ENCODE measurements around the gene MAP3K2. TPM values are rescaled to one million over a fixed set of nuclear protein-coding genes. Genes with fewer than 3 reads are reported as not detected.

Gene MAP3K2
- total RNA-seq, 1 experiment from 2014 or later, result 54.6 TPM

DNA sequence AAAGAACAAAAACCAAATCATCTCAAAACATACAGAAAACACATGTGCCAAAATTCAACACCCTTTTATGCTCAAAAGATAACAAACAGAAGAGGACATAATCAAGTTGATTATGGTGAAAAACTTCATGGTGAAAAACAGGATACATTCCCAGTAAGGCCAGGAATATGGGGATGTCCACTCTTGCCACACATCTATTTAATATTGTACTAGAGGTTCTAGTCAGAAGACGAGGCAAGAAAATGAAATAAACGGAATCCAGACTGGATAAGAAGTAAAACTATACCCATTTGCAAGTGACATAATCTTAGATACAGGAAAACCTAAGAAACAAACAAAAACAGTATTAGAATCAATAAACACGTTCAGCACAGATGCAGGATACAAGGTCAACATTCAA is 40.8 kb downstream of the MAP3K2 start:
- Histone ChIP-seq H4K20me1 (ENCODE audit: low read length) (peaks cover 4% of the 10 kb centered on the region; the same call in 1 of the 2 replicates), H3K4me2 (ENCODE audit: low read length) (no peak overlapping the region), H3K36me3 (ENCODE audit: low read depth, low read length) (peaks cover 6% of the 10 kb centered on the region), H3K9ac (ENCODE audit: low read length) (no peak overlapping the region), H3K79me2 (ENCODE audit: low read length) (peaks cover 87% of the 10 kb centered on the region), H3K27me3 (ENCODE audit: low read length) (no peaks in the 10 kb centered on the region), H2AFZ (ENCODE audit: low read length) (no peak overlapping the region), H3K4me1 (ENCODE audit: insufficient read depth, low read length) (no peaks in the 10 kb centered on the region), H3K4me3 (ENCODE audit: low read length) (no peak overlapping the region), H3K27ac (ENCODE audit: low read length) (no peak overlapping the region), H3K9me2 (replicated peaks; ENCODE audit: low read length) (no peaks in the 10 kb centered on the region), H3K9me3 (ENCODE audit: low read length) (no peaks in the 10 kb centered on the region), H3F3A (ENCODE audit: low read length, unreplicated experiment) (no peaks in the 10 kb centered on the region)
- POLR2A ChIA-PET (ENCODE audit: unreplicated experiment), result interaction anchor here (0.7 kb wide), 1 partner anchor 180 kb away, joined by 4 read pairs; no protein-coding TSS in a partner anchor
- intact Hi-C loops (cut with micrococcal nuclease), result no loop called here
- BruUV-seq (replicated peaks), result no TSS peak
- CTCF ChIA-PET, result no interaction called here
- TF ChIP-seq EZH2phosphoT487 (IDR thresholded peaks at IDR 0.05; ENCODE audit: borderline replicate concordance, low read length) (no peak), EZH2 (IDR thresholded peaks at IDR 0.05; ENCODE audit: low read length, unreplicated experiment) (no peak)
- TF ChIP-seq, protein P1, sequence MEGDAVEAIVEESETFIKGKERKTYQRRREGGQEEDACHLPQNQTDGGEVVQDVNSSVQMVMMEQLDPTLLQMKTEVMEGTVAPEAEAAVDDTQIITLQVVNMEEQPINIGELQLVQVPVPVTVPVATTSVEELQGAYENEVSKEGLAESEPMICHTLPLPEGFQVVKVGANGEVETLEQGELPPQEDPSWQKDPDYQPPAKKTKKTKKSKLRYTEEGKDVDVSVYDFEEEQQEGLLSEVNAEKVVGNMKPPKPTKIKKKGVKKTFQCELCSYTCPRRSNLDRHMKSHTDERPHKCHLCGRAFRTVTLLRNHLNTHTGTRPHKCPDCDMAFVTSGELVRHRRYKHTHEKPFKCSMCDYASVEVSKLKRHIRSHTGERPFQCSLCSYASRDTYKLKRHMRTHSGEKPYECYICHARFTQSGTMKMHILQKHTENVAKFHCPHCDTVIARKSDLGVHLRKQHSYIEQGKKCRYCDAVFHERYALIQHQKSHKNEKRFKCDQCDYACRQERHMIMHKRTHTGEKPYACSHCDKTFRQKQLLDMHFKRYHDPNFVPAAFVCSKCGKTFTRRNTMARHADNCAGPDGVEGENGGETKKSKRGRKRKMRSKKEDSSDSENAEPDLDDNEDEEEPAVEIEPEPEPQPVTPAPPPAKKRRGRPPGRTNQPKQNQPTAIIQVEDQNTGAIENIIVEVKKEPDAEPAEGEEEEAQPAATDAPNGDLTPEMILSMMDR (conservative IDR thresholded peaks at IDR 0.05; ENCODE audit: low read depth, low read length), result no peak
- DNase-seq (no peak), ATAC-seq (no peak)

DNA sequence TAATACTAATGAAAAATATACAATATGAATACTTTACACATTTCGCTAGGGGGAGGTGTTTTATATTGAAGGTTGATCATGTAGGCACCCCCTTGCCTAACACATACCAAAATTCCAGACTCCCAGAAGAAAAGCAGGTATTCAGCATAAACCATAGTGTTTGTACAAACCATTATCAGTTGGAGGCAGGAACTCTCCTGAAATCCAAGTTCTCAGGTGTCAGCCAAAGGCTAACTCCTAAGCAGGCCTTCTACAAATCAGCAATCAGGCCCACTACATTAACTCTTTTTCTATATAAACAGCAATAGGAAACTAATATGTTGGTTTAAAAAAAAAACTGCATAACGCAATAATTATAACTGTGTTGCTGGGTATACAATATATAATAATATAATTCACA is 44.5 kb downstream of the MAP3K2 start:
- H3K4me3 ChIP-seq (ENCODE audit: low read length), result no peak overlapping the region
- intact Hi-C loops (cut with micrococcal nuclease), result no loop called here
- H2AFZ ChIP-seq (ENCODE audit: low read length), result no peak overlapping the region
- H3K27me3 ChIP-seq (ENCODE audit: low read length), result no peaks in the 10 kb centered on the region
- ChIA-PET POLR2A (ENCODE audit: unreplicated experiment) (no interaction called here), CTCF (no interaction called here)
- H3K9me2 ChIP-seq (replicated peaks; ENCODE audit: low read length), result no peaks in the 10 kb centered on the region
- no peak overlapping the region for H3K27ac ChIP-seq (ENCODE audit: low read length)
- TF ChIP-seq, protein P1 (conservative IDR thresholded peaks at IDR 0.05; ENCODE audit: low read depth, low read length), result no peak
- TF ChIP-seq EZH2phosphoT487 (IDR thresholded peaks at IDR 0.05; ENCODE audit: borderline replicate concordance, low read length), result no peak
- no peak for TF ChIP-seq EZH2 (IDR thresholded peaks at IDR 0.05; ENCODE audit: low read length, unreplicated experiment)
- peaks cover 4% of the 10 kb centered on the region; the same call in 1 of the 2 replicates for H4K20me1 ChIP-seq (ENCODE audit: low read length)
- H3K9ac ChIP-seq (ENCODE audit: low read length), result no peak overlapping the region
- no peak for DNase-seq
- peaks cover 6% of the 10 kb centered on the region for H3K36me3 ChIP-seq (ENCODE audit: low read depth, low read length)
- H3F3A ChIP-seq (ENCODE audit: low read length, unreplicated experiment), result no peaks in the 10 kb centered on the region
- ATAC-seq, result no peak
- H3K9me3 ChIP-seq (ENCODE audit: low read length), result no peaks in the 10 kb centered on the region
- H3K79me2 ChIP-seq (ENCODE audit: low read length), result peaks cover 50% of the 10 kb centered on the region
- H3K4me2 ChIP-seq (ENCODE audit: low read length), result no peak overlapping the region
- no peaks in the 10 kb centered on the region for H3K4me1 ChIP-seq (ENCODE audit: insufficient read depth, low read length)
- no TSS peak for BruUV-seq (replicated peaks)

DNA sequence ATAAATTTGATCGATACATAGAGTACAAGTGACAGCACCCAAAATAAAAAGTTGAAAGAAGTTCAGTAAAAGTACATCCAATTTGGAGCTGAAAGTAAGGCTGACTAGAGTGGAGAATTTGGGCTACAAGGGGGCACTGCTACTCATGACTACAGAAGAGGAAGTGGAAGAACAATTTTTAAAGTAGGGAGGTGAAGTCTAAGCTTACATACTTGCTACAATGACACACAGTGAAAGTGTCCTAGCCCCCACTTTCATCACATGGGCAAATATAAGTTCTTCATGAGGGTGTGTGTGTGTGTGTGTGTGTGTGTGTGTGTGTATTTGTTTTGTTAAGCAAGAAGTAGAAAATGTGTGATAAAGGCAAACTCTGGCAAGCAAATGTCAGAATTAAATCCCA is 45.7 kb downstream of the MAP3K2 start:
- Histone ChIP-seq H3K9me2 (replicated peaks; ENCODE audit: low read length) (no peaks in the 10 kb centered on the region), H4K20me1 (ENCODE audit: low read length) (no peaks in the 10 kb centered on the region), H3K27me3 (ENCODE audit: low read length) (no peaks in the 10 kb centered on the region), H3K4me2 (ENCODE audit: low read length) (no peak overlapping the region), H3K4me3 (ENCODE audit: low read length) (no peak overlapping the region), H3K27ac (ENCODE audit: low read length) (no peak overlapping the region), H3K9ac (ENCODE audit: low read length) (no peak overlapping the region), H2AFZ (ENCODE audit: low read length) (no peak overlapping the region), H3K4me1 (ENCODE audit: insufficient read depth, low read length) (no peaks in the 10 kb centered on the region), H3K79me2 (ENCODE audit: low read length) (peaks cover 38% of the 10 kb centered on the region), H3F3A (ENCODE audit: low read length, unreplicated experiment) (no peaks in the 10 kb centered on the region), H3K9me3 (ENCODE audit: low read length) (no peaks in the 10 kb centered on the region), H3K36me3 (ENCODE audit: low read depth, low read length) (peaks cover 13% of the 10 kb centered on the region)
- no peak for TF ChIP-seq EZH2 (IDR thresholded peaks at IDR 0.05; ENCODE audit: low read length, unreplicated experiment)
- TF ChIP-seq EZH2phosphoT487 (IDR thresholded peaks at IDR 0.05; ENCODE audit: borderline replicate concordance, low read length), result no peak
- TF ChIP-seq, protein P1 (conservative IDR thresholded peaks at IDR 0.05; ENCODE audit: low read depth, low read length), result no peak
- DNase-seq (no peak), ATAC-seq (no peak)
- no TSS peak for BruUV-seq (replicated peaks)
- intact Hi-C loops (cut with micrococcal nuclease), result no loop called here
- POLR2A ChIA-PET (ENCODE audit: unreplicated experiment), result no interaction called here
- CTCF ChIA-PET, result no interaction called here

Data from PC-3 (cell line).